ENCODE measurements around the gene CAP2.
A peak's percentile ranks its signal among the peaks of the same experiment; 100 is the strongest.
"Not testable (repeated sequence)": the region's sequence is repeated elsewhere in the genome, so short reads cannot be mapped to it uniquely, and the experiment has no call there.

Gene CAP2

GRCh38 chr6:17580518-17581048 lies 187.2 kb downstream of the CAP2 start:
- DNase-seq (ENCODE audit: low spot score), result no peak

- not testable (repeated sequence) for DNase-seq (ENCODE audit: low spot score)
Measured at GRCh38 chr6:17581282-17581681, 187.9 kb downstream of the CAP2 start.

GRCh38 chr6:17583811-17584210 lies 190.4 kb downstream of the CAP2 start:
- no peak for DNase-seq (ENCODE audit: low spot score)

- DNase-seq (ENCODE audit: low spot score), result peak; percentile 26
Measured at GRCh38 chr6:17584241-17584803, 190.9 kb downstream of the CAP2 start.

- no peak for DNase-seq (ENCODE audit: low spot score)
Measured at GRCh38 chr6:17585766-17586490, 192.5 kb downstream of the CAP2 start.

- not testable (repeated sequence) for DNase-seq (ENCODE audit: low spot score)
Measured at GRCh38 chr6:17586623-17587022, 193.2 kb downstream of the CAP2 start.

DNA sequence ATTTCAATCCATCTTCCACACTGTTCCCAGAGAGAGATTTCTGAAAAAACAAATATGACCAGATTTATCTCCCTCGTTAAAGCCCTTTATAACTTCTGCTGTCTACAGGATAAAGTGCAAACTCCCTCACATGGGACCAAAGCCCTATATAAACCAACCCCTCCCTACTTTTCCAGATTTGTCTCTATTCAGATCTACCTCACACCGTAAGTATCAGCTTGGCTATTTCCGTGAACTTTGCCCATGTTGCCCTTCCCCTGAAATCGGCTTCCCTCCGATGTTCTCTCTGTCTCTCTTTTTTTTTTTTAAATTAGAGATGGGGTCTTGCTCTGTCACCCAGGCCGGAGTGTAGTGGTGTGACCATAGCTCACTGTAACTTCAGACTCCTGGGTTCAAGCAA lies 194.6 kb downstream of the CAP2 start:
- DNase-seq (ENCODE audit: low spot score), result no peak

DNA sequence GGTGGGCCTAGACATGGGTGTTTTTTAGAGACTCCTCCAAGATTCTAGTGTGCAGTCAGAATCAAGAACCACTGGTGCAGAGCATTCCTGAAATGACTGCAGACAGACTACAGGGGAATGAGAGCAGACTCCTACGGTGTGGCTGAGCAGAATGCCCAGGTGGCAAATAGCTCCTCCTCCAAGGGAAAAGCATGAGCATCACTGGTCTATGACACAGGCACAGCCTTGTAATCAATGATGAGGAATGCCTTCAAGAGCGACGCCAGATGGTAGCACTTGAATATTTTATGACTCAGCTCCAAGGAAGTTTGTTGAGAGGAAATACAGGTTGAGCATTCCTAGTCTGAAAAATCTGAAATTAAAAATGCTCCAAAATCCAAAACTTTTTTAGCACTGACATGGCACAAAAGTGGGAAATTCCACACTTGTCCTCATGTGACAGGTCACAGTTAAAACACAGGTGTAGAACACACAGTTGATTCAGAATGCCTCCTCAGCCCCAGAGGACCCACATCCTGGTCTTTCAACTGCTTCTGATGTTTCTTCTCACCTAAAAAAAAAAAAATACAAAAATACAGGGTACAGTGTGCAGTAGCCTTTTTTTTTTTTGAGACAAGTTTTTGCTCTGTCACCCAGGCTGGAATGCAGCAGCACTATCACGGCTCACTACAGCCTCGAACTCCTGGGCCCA lies 196.2 kb downstream of the CAP2 start:
- peak; percentile 40 for DNase-seq (ENCODE audit: low spot score)

DNA sequence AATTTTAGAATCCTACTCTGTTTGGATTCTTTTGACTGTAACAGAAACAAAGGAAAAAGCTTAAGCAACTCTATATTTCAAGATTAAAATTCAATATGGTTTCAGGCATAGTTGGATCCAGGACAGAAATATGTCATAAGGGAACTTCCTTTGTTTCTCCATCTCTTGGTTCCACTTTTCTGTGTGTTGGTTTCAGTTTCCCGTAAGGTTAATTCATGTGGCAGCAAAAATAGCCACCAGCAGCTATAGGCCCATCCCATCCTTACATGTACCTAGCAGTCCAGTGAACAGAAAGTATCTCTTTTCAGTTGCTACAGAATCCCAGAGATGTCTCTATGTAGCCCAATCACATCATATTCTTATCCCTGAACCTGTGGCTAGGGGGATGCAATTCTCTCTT lies 197.9 kb downstream of the CAP2 start:
- DNase-seq (ENCODE audit: low spot score), result no peak

DNA sequence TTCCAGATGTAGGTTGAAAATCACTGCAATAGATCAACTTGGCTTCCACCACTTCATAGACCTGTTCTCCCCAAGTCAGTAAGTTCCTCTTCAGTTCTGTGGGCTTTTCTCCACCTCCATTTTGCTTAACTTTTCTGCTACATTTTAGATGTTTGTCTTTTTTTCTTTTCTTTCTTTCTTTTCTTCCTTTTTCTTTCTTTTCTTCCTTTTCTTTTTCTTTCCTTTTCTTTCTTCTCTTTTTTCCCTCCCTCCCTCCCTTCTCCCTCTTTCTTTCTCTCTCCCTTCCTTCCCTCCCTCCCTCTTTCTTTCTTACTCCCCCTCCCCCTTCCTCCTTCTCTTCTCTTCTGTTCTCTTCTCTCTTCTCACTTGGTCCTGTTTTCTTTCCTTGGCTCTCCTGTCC lies 199.9 kb downstream of the CAP2 start:
- DNase-seq (ENCODE audit: low spot score), result no peak

DNA sequence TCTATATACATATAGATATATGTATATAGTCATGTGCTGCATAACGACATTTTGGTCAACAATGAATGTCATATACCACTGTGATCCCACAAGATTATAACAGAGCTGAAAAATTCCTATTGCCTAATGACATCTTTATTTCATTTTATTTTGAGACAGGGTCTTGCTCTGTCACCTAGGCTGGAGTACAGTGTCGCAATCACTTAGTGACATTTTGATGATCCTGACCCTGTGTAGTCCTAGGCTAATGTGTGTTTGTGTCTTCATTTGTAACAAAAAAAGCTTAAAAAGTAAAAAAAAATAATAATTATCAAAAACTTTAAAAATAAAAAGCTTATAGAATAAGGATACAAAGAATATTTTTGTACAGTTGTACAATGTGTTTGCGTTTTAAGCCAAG lies 202.7 kb downstream of the CAP2 start:
- no peak for DNase-seq (ENCODE audit: low spot score)

GRCh38 chr6:17599877-17600526 lies 206.6 kb downstream of the CAP2 start, which contains the start of gene FAM8A1:
Gene FAM8A1, plus strand, starts transcription at chr6:17600302. Its CDS starts 108 bp downstream, at chr6:17600410.
- peak; percentile 95 for DNase-seq (ENCODE audit: low spot score)

DNA sequence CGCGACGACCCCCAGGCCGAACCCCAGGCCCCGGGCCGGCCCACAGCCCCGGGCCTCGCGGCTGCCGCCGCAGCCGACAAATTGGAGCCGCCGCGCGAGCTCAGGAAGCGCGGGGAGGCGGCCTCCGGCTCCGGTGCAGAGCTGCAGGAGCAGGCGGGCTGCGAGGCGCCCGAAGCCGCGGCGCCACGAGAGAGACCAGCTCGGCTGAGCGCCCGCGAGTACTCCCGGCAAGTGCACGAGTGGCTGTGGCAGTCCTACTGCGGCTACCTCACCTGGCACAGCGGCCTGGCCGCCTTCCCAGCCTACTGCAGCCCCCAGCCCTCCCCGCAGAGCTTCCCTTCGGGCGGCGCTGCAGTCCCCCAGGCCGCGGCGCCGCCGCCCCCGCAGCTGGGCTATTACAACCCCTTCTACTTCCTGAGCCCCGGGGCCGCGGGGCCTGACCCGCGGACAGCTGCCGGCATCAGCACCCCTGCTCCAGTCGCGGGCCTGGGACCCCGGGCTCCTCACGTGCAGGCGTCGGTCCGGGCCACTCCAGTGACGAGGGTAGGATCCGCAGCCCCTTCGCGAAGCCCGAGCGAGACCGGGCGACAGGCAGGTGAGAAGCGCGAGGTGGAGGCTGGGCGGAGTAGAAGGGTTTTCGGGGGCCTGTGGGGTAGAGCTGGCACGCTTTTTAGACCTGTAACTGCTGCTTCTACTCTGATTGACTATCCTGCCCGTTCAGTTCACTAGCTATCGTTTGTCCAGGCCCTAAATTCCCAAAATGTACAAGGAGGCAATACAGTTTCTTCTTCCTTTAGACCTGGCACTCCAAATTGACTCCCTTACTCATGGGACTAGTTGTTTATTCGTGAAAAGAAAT lies 207.4 kb downstream of the CAP2 start:
- DNase-seq (ENCODE audit: low spot score), result peak; percentile 32

DNA sequence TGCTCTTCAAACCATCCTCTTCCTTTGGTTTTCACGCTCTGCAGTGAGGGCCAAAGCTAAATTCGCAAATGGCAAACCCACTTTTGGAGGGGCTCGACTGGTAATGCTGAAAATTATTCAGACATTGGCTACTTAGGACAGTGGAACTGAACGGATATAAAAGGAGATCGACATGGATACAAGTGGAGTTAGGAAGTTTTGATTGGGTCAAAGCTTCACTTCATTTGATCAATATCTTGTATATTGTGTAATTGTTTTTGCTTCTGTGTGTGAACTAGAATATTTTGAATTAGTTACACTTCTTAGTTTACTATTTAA lies 207.9 kb downstream of the CAP2 start:
- DNase-seq (ENCODE audit: low spot score), result no peak

DNA sequence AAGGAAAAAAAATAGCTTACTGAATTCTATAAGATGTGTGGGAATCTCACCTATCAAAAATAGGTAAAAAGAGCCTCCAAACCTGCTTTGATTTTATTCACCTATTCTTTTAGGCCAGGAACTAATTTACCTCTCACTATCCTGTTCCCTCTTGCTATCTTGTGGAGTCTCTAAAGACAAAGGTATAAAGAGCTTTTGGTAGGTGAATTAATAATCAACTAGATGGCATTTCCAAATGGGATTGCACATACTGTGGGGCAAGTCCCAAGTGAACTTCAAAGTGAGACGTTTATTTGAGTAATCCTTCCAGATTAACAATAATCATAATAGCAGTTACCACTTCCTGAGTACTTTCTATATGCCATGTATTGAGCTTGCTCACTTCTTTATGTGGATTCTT lies 209.5 kb downstream of the CAP2 start:
- no peak for DNase-seq (ENCODE audit: low spot score)

DNA sequence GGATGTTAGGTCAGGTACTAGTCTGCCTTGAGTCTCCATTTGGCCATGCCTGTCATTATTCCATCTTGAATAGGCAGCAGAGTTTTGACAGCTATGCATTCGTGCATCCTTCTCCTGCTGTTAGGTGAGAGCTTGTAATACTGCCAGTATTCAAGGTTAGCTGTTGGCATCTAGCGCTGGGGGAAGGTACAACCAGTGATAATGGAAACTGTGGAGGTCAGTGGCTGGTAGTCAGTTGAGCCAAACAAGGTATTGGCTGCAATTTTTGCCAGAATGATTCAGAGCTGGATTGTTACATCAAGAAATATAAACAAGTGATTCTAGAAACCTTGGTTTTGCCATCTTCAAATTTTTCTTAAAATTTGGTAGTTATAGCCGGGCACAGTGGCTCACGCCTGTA lies 213.2 kb downstream of the CAP2 start:
- no peak for DNase-seq (ENCODE audit: low spot score)
